HEK293 (cell line): ENCODE measurements around the gene ITGB5.

Experiments
- CTCF ChIP-seq: fragments of 450-650 bp; formaldehyde crosslinking; IDR thresholded peaks from 2 replicates; pipeline ENCODE4 v1.5.1; 2016; ENCODE audit warnings: missing biosample characterization, missing genetic modification characterization
- ZFP3 ChIP-seq: fragments of 450-650 bp; formaldehyde crosslinking; IDR thresholded peaks from 2 replicates; pipeline ENCODE4 v1.5.1; 2016; ENCODE audit warnings: low read depth, missing biosample characterization, missing genetic modification characterization
- TF ChIP-seq, protein P1 (sequence below): fragments of 450-650 bp; formaldehyde crosslinking; IDR thresholded peaks from 2 replicates; pipeline ENCODE4 v1.5.1; 2016; ENCODE audit warnings: missing biosample characterization, missing genetic modification characterization

- TF ChIP-seq CTCF (tag by site-specific recombination) (no peak), ZFP3 (no peak)
- TF ChIP-seq, protein P1, sequence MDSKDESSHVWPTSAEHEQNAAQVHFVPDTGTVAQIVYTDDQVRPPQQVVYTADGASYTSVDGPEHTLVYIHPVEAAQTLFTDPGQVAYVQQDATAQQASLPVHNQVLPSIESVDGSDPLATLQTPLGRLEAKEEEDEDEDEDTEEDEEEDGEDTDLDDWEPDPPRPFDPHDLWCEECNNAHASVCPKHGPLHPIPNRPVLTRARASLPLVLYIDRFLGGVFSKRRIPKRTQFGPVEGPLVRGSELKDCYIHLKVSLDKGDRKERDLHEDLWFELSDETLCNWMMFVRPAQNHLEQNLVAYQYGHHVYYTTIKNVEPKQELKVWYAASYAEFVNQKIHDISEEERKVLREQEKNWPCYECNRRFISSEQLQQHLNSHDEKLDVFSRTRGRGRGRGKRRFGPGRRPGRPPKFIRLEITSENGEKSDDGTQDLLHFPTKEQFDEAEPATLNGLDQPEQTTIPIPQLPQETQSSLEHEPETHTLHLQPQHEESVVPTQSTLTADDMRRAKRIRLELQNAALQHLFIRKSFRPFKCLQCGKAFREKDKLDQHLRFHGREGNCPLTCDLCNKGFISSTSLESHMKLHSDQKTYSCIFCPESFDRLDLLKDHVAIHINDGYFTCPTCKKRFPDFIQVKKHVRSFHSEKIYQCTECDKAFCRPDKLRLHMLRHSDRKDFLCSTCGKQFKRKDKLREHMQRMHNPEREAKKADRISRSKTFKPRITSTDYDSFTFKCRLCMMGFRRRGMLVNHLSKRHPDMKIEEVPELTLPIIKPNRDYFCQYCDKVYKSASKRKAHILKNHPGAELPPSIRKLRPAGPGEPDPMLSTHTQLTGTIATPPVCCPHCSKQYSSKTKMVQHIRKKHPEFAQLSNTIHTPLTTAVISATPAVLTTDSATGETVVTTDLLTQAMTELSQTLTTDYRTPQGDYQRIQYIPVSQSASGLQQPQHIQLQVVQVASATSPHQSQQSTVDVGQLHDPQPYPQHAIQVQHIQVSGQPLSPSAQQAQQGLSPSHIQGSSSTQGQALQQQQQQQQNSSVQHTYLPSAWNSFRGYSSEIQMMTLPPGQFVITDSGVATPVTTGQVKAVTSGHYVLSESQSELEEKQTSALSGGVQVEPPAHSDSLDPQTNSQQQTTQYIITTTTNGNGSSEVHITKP (tag by site-specific recombination): no peak
Measured at GRCh38 chr3:124793054-124793739, 94.0 kb downstream of the ITGB5 start.
